Activated T-cell treated with anti-CD3 and anti-CD28 coated beads, Interleukin-2, amount 50 U/mL, for 72 hours (primary cell): Measurements from ENCODE around the gene PRKCA. TPM values are rescaled to one million over a fixed set of nuclear protein-coding genes. Genes with fewer than 3 reads are reported as not detected.

Experiments used
- ATAC-seq, 2 donors: fragments of 150-1000 bp; cut with Tn5 transposase; replicated peaks in 1 of 2; 2 replicates each; pipeline ENCODE4 v1.10.0; 2021; ENCODE audit warnings: moderate library complexity in 2 of 2, mild to moderate bottlenecking in 1 of 2
- DNase-seq, 2 donors: peaks; one replicate each; pipeline ENCODE4 v3.0.0; 2021 to 2022; ENCODE audit warnings: mixed read lengths in 1 of 2
- H3K27ac Mint-ChIP-seq: one replicate; pipeline ENCODE4 v1.8.0; 2022; ENCODE audit warnings: mild to moderate bottlenecking, moderate library complexity, mixed read lengths
- H3K27me3 Mint-ChIP-seq: one replicate; pipeline ENCODE4 v1.8.0; 2022; ENCODE audit warnings: low read depth, mixed read lengths
- H3K36me3 Mint-ChIP-seq, 2 donors: one replicate each; pipeline ENCODE4 v1.8.0; 2022; ENCODE audit warnings: mixed read lengths in 2 of 2, mild to moderate bottlenecking in 1 of 2; ENCODE audit not compliant: insufficient read depth in 2 of 2
- H3K4me1 Mint-ChIP-seq: one replicate; pipeline ENCODE4 v1.8.0; 2022; ENCODE audit warnings: low read depth, mixed read lengths
- H3K4me3 Mint-ChIP-seq, 2 donors: one replicate each; pipeline ENCODE4 v1.8.0; 2022; ENCODE audit warnings: mild to moderate bottlenecking in 2 of 2, mixed read lengths in 2 of 2, moderate library complexity in 2 of 2
- H3K9me3 Mint-ChIP-seq, 2 donors: one replicate each; pipeline ENCODE4 v1.8.0; 2022; ENCODE audit warnings: mixed read lengths in 2 of 2
- total RNA-seq, 2 donors: library from RNA; stranded (reverse); gene quantifications; one replicate each; pipeline ENCODE4 v1.2.3, GENCODE V29; 2022

PRKCA gene
- total RNA-seq, 2 donors from 2014 or later = 126 to 138 TPM

DNA sequence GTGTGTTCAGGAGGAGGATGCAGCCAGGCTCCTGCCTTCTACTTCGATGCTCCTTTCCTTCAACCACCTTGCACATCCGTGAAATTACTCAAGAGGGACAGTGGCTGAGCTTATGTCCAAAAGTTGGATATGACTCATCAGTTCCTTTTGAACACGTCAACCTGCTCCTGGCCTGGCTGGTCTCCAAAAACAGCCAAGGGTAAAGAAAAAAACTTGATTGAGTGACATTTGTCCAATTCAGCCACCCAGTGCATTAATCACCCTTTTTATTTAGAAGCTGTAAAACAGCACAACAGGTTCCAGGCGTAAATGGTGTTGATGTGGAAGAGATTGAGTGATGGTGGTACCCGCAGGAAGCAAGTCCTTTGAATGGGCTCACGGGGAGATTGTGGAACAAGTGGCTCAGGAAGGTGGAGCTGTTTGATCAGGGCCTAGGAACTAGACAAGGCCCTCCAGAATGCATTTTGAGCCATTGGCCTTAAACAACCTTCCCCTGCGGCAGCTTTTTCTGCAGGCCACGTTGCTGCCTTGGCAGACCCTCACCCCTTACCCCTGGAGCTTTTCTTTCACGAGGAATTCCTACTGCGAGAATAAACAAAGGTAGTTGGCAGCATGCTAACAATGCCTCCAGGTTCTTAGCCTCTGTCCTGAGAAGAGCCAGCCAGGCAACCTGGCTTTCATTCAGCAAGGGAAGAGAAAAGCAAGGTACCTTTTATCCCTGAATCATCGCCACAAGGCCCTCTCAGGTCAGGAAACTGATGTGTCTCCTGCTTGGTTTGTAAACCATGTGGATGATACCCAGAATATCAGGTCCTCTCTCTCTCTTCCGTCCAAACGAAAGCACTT lies 359.2 kb downstream of the PRKCA start:
- Mint-ChIP-seq H3K4me1 (peaks cover 73% of the 10 kb centered on the region), H3K4me3 (no peak overlapping the region), H3K27me3 (no peaks in the 10 kb centered on the region), H3K27ac (no peak overlapping the region), H3K9me3 (peaks cover 4 to 5% of the 10 kb centered on the region in 2 donors), H3K36me3 (peaks cover 20 to 44% of the 10 kb centered on the region in 2 donors)
- ATAC-seq = peak in 1 of 2 donors; percentile 41
- DNase-seq = peak; percentile 25 to 27

DNA sequence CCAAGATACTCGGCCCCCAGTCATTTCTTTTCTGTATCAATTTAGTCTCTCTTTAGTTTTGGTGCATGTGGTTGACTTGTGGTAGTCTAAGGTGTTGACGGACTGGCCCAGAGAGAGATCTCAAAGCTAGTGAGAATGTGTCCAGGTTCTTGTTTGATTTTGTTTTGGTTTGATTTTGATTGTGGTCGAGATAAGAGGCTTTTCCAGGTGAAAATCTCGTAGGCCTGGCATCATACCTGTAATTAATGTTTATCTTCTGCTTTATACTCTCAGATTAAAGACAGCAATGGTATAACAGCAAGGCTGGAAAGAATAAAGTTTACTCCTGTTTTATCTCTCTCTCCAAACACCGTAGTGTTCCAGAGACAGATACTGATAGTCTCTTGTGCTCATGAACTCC lies 360.1 kb downstream of the PRKCA start:
- H3K4me3 Mint-ChIP-seq = no peak overlapping the region
- H3K4me1 Mint-ChIP-seq = peaks cover 80% of the 10 kb centered on the region
- peaks cover 4 to 5% of the 10 kb centered on the region in 2 donors for H3K9me3 Mint-ChIP-seq
- H3K27ac Mint-ChIP-seq = peak overlapping the region; percentile 22
- peaks cover 16 to 39% of the 10 kb centered on the region in 2 donors for H3K36me3 Mint-ChIP-seq
- ATAC-seq (no peak), DNase-seq (no peak)
- H3K27me3 Mint-ChIP-seq = no peaks in the 10 kb centered on the region

DNA sequence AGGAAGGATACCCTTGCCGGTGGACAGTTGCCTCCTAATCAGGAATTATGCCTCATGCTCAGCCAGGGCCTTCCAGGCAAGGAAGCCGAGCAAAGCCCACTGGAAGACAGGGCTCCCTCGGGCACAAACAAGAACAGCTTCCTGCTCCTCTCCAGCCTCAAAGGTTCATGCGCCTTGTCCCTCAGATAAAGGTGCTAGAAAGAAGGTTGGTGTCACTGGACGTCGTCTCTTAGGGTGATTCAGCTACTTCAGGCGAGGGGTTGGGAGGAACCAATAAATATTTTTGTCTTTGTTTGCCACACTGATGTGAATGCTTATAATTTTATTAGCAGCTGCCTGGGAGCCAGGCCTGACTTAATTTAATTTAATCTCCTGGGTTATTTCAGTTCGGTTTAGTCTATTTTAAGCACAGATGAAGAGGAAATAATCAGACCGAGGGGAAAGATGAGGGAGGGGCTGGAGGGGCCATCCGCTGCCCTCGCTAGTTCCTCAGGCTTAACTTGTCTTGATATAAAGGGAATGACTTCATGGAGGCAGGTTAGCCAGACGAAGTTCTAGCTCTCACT lies 360.7 kb downstream of the PRKCA start:
- no peaks in the 10 kb centered on the region for H3K27me3 Mint-ChIP-seq
- no peak overlapping the region for H3K4me3 Mint-ChIP-seq
- peaks cover 2% of the 10 kb centered on the region in 2 donors for H3K9me3 Mint-ChIP-seq
- H3K27ac Mint-ChIP-seq = peak overlapping the region; percentile 25
- ATAC-seq (no peak), DNase-seq (no peak)
- peaks cover 82% of the 10 kb centered on the region for H3K4me1 Mint-ChIP-seq
- peaks cover 16 to 40% of the 10 kb centered on the region in 2 donors for H3K36me3 Mint-ChIP-seq

DNA sequence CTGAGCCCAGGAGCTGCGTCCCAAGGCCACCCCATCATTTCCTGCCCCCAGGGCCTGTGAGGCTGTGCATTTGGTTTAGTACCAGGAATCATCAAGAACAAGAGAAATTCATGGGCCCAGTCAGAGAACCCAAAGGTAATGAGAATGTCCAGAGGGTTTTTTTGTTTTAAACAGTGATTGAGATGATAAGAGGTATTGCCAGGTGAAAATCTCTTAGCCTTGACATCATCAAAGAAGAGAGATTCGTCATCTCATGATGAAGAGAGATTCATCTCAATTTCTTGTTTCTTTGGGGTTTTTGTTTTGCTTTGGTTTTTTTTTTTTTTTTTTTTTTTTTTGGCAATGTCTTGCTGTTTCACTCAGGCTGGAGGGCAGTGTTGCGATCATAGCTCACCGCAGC lies 361.9 kb downstream of the PRKCA start:
- Mint-ChIP-seq H3K36me3 (peaks cover 15 to 42% of the 10 kb centered on the region in 2 donors), H3K4me3 (peak overlapping the region; percentile 38 to 41), H3K27me3 (no peaks in the 10 kb centered on the region), H3K9me3 (peaks cover 0 to 3% of the 10 kb centered on the region in 2 donors), H3K4me1 (peaks cover 94% of the 10 kb centered on the region), H3K27ac (peak overlapping the region; percentile 79)
- DNase-seq = peak in 1 of 2 donors; percentile 34
- ATAC-seq = peak; percentile 32 to 51

DNA sequence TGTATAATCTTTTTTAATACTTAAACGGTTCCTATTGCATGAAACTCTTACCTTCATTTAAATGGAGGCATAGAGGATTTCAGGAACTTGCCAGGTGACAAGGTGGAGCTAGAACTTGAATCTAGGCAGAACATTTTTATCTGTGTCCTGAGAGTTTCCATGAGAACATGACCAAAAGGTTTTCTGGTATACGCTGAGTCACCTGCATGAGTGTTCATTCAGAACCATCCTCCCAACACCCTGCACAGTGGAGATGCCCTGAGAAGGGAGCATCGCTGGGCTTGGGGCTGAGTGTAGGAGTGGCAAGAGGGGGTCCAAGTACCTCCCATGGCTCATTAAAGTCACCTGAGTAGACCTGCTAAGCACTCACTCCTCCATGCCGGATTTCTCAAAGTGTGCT lies 362.8 kb downstream of the PRKCA start:
- peaks cover 90% of the 10 kb centered on the region for H3K4me1 Mint-ChIP-seq
- peaks cover 11 to 43% of the 10 kb centered on the region in 2 donors for H3K36me3 Mint-ChIP-seq
- ATAC-seq = peak; percentile 36 to 54
- peak overlapping the region; percentile 44 for H3K27ac Mint-ChIP-seq
- peak; percentile 25 to 36 for DNase-seq
- no peaks in the 10 kb centered on the region for H3K27me3 Mint-ChIP-seq
- H3K9me3 Mint-ChIP-seq = peaks cover 0 to 3% of the 10 kb centered on the region in 2 donors
- peak overlapping the region in 1 of 2 donors; percentile 6 for H3K4me3 Mint-ChIP-seq

DNA sequence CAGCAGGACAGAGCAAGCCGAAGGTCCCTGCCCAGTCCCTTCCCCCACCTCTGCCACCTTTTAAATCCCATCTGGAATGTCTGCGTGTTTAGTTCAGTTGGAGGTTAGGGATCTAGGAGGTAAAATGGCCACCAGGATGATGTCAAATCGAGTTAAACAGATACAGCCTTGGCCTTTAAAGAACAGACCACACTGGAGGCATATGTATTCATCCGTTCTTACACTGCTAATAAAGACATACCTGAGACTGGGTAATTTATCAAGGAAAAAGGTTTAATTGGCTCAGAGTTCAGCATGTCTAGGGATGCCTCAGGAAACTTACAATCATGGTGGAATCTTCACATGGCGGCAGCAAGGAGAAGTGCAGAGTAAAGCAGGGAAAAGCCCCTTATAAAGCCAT lies 364.7 kb downstream of the PRKCA start:
- DNase-seq (no peak), ATAC-seq (peak; percentile 19 to 28)
- peak overlapping the region; percentile 69 to 72 for H3K4me3 Mint-ChIP-seq
- H3K27me3 Mint-ChIP-seq = no peaks in the 10 kb centered on the region
- H3K4me1 Mint-ChIP-seq = peaks cover 81% of the 10 kb centered on the region
- H3K27ac Mint-ChIP-seq = peak overlapping the region; percentile 9
- H3K36me3 Mint-ChIP-seq = peaks cover 11 to 44% of the 10 kb centered on the region in 2 donors
- H3K9me3 Mint-ChIP-seq = peaks cover 0 to 3% of the 10 kb centered on the region in 2 donors

DNA sequence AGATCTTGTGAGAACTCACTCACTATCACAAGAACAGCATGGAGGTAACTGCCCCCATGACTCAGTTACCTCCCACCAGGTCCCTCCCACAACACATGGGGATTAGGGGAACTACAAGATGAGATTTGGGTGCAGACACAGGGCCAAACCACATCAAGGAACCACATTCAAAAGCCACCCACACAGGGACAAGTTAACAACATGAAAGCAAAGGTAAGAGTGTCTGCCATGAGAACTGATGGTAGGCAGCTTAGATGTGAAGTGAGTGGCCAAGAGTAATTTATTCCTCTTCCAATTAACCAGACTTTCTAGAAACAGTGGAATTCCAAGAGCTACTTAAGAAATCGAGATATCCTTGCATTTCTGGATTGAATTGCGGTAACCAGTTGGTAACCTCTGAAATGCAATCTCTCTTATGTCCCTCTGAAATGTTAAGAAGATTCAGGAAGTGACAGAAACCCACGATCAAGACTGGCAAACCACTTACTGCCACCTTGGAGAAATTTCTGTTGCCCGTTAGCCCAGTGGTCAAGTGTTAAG lies 365.1 kb downstream of the PRKCA start:
- ATAC-seq = peak; percentile 83 to 91
- H3K4me3 Mint-ChIP-seq = peak overlapping the region; percentile 69 to 72
- peak; percentile 76 to 85 for DNase-seq
- peaks cover 11 to 42% of the 10 kb centered on the region in 2 donors for H3K36me3 Mint-ChIP-seq
- peak overlapping the region; percentile 9 for H3K27ac Mint-ChIP-seq
- peaks cover 0 to 3% of the 10 kb centered on the region in 2 donors for H3K9me3 Mint-ChIP-seq
- no peaks in the 10 kb centered on the region for H3K27me3 Mint-ChIP-seq
- peaks cover 81% of the 10 kb centered on the region for H3K4me1 Mint-ChIP-seq

DNA sequence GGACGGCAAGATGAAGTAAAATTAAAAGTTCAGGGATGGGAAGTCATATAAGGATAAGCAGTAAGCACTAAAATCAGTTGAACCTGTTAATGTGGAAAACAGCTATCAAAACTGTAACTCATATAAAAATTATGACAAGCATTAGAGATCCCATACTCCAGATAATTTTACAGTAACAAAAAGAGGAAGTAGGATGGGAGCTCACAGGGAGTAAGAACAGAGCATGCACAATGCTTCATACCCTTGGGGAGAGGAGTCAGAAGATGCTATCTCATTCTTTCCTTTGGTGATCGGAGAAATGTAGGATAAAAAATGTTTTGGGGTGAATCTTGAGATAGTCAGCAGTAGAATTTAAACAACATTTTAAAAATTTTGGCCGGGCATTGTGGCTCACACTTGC lies 367.8 kb downstream of the PRKCA start:
- peaks cover 81% of the 10 kb centered on the region for H3K4me1 Mint-ChIP-seq
- peaks cover 10 to 37% of the 10 kb centered on the region in 2 donors for H3K36me3 Mint-ChIP-seq
- no peak for DNase-seq
- ATAC-seq = no peak
- peak overlapping the region; percentile 80 for H3K27ac Mint-ChIP-seq
- no peak overlapping the region for H3K4me3 Mint-ChIP-seq
- H3K27me3 Mint-ChIP-seq = no peaks in the 10 kb centered on the region
- H3K9me3 Mint-ChIP-seq = peaks cover 0 to 3% of the 10 kb centered on the region in 2 donors

DNA sequence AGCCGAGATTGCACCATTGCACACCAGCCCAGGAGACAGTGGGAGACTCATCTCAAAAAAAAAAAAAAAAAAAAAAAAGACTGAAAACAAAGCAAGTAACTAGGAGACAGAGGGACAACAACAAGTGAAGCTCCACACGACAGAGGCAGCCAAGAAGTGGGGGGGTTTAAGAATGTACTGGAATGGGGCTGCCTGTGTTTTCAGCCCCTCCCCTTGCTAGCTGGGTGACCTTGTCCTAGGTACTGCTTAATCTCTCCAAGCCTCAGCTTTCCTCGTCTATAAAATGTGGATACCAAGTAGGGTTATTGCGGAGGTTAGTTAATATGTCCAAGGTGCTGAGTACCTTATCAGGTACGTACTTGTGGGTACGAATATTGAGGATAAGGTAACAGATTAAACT lies 368.7 kb downstream of the PRKCA start:
- no peak for DNase-seq

DNA sequence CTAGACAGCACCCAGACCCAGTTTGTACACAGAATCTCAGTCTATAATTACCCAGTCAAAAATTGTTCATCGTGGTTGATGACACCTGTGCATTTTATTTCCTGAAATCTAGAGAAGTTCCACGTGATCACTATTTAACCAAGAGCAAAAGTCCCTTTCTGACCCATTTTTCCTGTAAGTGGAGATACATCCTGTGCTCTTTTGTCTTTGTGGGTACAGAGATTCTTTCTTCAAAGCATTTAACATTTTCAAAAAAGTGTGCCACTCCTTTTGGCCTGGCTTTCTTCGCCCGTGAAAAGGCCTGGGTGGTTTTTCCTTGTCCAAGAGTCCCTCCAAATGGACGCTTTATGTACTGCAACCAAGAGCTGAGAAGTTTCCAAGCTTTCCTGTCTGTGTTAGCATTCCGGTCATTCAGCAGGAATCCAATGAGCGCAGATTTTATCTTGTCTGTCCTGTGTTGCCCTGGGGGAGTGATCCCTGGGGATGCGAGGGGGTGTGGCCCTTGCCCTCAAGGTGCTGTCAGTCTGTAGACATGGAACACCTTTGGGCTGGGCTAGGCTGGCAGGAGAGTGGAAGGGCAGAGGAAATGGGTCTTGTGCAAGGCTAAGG lies 371.4 kb downstream of the PRKCA start:
- H3K27me3 Mint-ChIP-seq = no peaks in the 10 kb centered on the region
- peak overlapping the region; percentile 35 to 84 for H3K4me3 Mint-ChIP-seq
- peak overlapping the region; percentile 89 for H3K27ac Mint-ChIP-seq
- peak; percentile 77 to 80 for ATAC-seq
- H3K4me1 Mint-ChIP-seq = peaks cover 76% of the 10 kb centered on the region
- H3K9me3 Mint-ChIP-seq = peaks cover 0 to 6% of the 10 kb centered on the region in 2 donors
- peaks cover 15 to 32% of the 10 kb centered on the region in 2 donors for H3K36me3 Mint-ChIP-seq
- DNase-seq = peak; percentile 33 to 48

More for the DNA sequence above, 368.7 kb downstream of the PRKCA start:
- peaks cover 10 to 30% of the 10 kb centered on the region in 2 donors for H3K36me3 Mint-ChIP-seq
- no peak for ATAC-seq
- H3K27me3 Mint-ChIP-seq = no peaks in the 10 kb centered on the region
- H3K9me3 Mint-ChIP-seq = peaks cover 0 to 3% of the 10 kb centered on the region in 2 donors
- H3K4me1 Mint-ChIP-seq = peaks cover 80% of the 10 kb centered on the region
- no peak overlapping the region for H3K4me3 Mint-ChIP-seq
- H3K27ac Mint-ChIP-seq = peak overlapping the region; percentile 6

DNA sequence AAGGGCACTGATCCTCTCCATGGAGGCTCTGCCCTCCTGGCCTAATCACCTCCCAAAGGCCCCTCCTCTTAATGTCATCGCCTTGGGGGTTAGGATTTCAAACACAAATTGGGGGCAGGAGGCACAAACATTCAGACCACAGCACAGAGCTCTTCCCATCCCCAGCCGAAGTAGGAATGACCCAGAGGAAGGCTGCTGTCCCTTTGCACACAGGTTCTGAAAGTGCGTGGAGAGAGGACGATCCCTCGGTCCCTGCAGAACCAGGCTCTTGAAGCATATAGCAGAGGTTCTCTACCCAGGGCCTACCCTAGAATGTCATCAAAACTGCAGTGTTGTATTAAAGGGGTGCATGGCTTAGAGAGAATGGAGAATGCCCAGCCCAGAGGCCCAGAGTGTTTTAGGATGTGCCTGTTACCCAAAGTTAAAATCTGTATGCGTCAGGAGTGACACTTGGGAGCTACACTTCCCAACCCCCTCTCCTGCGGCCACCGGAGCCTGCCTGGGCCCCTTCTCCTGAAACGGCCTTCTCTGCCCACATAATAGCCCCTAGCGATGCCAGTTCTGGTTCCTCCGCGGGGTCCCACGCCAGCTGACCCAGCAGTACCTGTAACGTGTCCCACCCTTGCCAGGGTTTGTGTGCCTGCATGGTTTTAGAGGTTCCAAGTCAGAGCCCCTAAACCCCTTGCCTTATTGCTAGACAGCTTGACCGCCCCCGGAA lies 373.0 kb downstream of the PRKCA start:
- Mint-ChIP-seq H3K27ac (no peak overlapping the region), H3K4me3 (no peak overlapping the region), H3K4me1 (peaks cover 65% of the 10 kb centered on the region), H3K36me3 (peaks cover 17 to 24% of the 10 kb centered on the region in 2 donors), H3K9me3 (peaks cover 0 to 6% of the 10 kb centered on the region in 2 donors), H3K27me3 (no peaks in the 10 kb centered on the region)
- ATAC-seq (no peak), DNase-seq (no peak)

DNA sequence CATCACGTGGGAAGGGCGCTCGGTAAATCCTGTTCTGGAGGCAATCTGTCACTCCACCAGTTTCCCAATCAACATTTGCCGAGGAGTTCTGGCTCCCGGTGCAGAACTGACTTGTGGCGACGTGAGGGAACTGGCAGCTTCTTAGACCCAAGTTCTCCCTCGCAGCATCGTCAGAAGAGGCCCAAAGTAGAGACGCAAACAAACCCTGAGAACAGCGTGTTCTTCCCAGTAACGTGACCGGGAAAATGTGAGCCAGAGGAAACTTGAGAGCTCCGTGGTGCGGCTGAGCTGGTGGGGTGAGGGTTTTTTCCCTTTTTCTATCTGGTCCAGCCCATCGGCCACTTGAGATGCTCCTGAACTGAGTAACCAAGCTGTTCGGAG lies 373.6 kb downstream of the PRKCA start:
- no peak overlapping the region for H3K4me3 Mint-ChIP-seq
- H3K9me3 Mint-ChIP-seq = peaks cover 0 to 6% of the 10 kb centered on the region in 2 donors
- no peak for DNase-seq
- no peak for ATAC-seq
- H3K4me1 Mint-ChIP-seq = peaks cover 65% of the 10 kb centered on the region
- no peaks in the 10 kb centered on the region for H3K27me3 Mint-ChIP-seq
- H3K27ac Mint-ChIP-seq = no peak overlapping the region
- H3K36me3 Mint-ChIP-seq = peaks cover 17 to 24% of the 10 kb centered on the region in 2 donors
